CD4-positive, alpha-beta T cell treated with Interleukin-12 subunit alpha and Interleukin-12 subunit beta, for 1 hour (primary cell): Measurements from ENCODE around the gene KCNQ1OT1.

Experiments
- DNase-seq: peaks from one replicate; pipeline ENCODE4 v3.0.0-alpha.2; 2020

KCNQ1OT1 gene

DNA sequence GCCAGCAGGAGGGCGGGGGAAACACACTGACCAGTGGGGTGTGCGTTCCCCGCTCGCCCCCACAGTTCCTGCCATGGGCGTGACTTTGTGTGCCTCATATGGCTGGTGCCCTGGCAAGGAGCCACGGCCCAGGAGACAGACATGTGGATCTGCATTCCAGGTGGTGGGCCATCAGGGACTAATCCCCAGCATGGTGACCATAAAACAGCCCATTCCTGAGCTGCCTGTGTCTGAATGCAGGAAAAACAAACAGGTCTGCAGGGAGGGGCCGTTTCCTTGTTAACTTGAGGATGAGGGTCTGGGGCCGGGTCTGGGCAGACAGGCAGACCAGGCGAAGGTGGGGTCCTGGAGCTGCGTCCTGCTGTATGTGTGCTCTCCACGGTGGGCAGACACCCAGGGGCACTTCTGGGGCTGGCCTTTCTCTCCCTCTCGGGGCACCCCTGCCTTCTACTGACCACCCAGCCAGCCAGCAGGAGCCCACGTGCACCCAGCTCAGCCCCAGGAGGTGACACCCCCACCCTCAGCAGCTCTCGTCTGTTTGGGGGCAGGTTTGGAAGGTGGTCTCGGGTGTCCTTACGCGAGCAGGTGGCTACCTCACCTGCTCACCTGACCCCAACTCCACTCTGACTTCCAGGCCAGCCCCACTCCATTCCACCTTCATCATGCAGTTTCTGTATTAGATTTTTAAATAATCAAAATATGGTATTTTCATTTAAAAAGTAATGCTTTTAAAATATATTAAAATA is 120.3 kb downstream of the KCNQ1OT1 start:
- no peak for DNase-seq

DNA sequence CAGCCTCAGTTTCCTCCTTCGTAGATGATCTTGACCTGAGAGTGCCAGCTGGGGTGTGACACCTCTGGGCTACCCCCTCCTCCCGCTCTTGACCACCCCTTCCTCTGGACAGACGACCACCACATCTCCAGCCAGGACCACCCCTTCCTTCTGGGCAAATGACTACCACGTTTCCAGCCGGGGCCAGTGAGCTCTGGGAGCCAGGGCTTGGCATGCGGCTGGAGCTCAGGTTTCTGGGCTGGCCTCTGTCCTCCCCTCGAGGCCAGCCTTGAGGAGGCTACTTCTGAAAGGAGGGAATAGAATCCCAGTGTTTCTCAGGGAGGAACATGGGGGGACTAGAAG is 120.9 kb downstream of the KCNQ1OT1 start:
- no peak for DNase-seq

DNA sequence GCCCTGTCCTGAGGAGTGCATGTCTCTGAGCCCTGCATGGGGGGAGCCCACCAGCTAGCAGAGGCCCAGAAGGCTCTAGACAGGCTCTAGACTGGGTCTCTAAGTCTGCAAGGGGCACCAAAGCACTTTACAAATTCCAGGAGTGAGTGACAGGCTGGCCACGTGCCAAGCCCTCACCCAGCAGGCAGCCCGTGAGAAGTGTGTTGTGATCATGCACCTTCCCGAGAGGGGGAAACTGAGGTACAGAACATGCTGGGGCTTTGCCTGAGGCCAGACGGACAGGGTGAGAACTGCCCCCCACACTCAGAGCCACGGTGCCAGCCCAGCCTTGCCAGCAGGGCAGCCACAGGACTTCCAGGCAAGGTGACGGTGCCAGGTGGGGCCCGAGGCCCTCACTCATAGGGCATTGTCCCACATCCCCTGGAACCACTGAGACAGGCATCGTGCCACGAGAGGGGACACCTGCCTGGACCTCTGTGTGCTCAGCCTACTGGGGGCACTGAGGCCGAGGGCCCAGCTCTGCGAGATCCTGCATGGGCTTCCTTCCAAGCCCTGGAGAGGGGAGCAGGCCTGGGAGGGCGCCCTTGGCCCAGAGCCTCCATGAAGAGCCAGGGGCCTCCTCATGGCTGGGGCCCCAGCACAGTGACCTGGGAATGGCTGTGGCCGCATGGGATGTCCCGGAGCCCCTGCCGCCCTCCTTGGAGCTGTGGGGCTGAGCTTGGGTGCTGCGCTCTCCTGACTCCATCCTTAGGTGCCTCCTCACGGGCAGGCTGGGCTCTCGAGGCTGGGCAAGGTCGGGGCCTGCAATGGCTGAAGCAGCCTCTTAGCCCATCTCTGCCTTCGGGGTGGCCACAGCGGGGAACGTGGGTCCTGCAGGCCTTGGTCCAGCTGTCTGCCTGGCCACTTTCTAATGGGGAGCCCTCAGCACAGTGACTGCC is 121.5 kb downstream of the KCNQ1OT1 start:
- no peak for DNase-seq

DNA sequence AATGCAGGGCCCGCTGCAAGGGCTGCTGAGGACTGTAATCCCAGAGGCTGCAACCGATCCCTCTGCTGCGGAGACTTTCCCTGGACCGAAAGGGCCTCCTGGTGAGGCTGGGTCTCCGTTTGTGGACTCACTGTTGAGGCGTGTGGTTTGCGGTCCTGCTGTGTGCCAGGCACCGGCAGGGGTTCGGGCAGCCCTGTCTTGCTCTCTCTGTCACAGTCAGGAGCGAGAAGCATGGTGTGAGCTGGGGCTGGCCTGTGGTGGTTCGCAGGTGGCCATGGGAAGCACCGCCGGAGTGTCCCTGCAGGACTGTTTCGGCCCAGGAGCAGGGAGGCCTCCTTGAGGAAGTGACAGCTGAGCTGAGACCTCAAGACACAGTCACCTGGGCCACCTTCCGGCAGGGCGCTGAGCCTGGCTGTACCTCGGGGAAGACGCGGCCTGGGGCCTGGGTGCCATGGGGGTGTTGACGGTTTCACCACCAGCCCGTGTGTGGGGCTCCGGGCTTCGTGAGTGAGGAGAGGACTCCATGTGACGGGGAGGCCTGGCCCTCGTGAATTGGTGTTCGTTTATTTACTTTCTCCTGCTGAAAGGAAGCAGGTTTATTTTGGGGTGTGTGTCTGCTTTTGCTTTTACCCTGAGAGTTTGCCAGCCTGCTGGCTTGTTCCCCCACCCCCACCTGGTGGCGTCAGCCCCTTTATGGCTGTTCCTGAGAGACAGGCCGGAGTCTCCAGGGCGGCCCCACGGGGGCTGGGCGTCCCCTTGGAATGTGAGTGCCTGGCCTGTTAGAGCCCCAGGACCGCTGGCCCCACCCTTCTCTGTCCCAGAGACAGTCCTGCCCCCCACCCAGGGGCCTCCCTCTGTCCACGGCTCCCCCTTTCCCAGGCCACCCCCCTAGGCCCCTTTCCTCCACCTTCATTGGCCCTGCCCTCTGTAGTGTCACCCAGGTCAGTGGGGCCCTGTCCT is 122.5 kb downstream of the KCNQ1OT1 start:
- no peak for DNase-seq

DNA sequence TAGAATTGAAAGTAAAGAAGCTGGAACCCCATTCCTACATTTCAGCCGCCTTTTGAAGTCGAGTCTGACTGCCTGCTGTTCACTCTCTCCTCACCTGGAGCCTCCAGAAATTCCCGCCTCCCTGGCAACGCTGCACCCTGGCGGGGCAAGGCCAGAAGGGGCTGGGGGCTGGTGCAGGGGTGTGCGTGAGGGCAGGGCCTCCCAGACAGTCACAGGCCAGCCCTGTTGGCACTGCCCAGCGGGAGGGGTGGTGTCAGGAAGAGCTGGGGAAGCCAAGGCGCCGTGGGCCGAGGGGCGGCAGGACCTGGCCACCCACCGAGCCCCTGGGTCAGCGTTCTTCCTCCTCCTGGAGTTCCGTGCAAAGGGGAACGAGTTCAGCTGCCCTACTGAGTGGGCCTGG is 123.2 kb downstream of the KCNQ1OT1 start:
- DNase-seq: no peak

DNA sequence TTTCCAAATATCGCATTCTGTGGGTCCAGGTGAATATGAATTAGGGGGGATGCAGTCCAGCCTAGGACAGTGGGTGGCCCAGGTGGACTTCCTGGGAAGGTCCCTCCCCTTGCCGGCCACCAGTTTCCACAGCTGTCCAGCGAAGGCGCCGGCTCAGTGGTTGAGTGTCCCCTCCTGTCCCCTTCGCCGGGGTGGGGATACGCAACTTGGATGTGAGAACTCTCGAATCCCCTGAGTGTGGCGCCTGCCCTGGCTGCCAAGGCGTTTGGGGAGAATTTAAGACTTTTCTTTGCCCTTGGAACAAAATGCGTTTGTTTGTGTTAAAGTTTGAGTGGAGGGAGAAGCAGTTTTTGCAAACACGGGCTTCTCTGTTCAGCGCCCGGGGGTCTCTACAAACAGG is 123.7 kb downstream of the KCNQ1OT1 start:
- no peak for DNase-seq

DNA sequence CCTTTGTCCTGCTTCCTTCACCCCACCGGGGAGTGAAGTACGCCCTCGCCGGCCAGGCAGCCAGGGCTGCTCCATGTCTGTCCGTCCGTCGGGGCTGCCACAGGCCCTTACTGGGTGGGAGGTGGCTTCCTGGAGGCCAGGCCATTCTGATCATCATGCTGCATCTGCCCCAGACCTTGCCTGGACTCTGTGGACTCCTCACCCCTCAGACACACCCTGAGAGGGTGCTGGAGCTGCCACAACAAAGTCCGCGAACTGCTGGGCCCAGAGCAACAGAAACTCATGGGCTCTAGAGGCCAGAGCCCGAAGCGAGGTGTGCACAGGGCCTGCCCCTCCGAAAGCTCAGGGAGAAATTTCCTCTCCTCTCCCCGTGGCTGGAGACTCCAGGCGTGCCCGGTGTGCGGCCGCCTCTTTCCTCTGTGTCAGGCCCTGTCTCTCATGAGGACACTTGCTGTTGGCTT is 124.2 kb downstream of the KCNQ1OT1 start:
- no peak for DNase-seq

DNA sequence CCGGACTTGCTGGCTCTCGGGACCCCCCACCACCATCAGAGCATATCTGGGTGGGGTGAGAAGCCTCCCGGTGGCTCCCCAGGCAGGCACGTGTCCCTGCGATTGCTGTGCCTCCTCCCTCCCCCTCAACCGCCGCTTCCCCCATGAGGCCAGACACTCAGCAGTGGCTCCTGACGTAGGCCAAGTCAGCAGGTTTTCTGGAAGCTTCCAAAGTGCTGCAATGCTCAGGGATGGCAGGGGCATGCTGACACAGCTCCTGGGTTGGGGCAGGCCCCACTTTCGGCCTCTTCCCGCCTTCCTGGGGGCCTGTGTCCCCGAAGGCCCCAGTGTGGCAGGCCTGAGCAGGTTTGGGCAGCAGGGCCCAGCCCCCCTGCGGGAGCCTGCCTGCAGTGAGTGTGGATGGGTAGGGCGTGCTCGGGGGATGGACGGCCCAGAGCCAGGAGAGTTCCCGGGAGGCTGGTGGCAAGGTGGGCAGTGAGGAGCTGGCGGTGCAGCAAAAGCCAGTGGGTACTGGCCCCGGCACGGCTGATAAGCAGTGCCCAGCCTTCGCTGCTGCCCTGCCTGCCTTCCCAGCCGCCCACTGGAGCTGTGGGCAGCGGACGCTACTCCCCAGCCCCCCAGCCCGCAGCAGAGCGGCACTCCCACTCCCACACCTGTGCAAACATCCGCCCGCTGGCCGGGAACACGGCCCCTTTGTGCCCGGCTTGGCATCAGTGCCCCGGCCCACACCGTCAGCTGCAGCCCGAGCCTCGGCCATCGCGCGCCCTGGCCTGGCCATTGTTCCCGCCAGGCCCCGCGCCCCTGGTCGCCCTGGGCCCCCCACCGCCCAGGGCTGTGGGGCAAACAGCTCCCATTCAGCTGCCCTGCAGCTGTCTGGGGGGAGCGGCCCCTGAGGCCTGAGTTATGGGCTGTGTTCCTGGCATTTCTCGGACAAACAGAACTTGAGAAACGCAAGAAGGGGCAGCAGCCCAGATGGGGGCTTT is 125.0 kb downstream of the KCNQ1OT1 start:
- DNase-seq: no peak

DNA sequence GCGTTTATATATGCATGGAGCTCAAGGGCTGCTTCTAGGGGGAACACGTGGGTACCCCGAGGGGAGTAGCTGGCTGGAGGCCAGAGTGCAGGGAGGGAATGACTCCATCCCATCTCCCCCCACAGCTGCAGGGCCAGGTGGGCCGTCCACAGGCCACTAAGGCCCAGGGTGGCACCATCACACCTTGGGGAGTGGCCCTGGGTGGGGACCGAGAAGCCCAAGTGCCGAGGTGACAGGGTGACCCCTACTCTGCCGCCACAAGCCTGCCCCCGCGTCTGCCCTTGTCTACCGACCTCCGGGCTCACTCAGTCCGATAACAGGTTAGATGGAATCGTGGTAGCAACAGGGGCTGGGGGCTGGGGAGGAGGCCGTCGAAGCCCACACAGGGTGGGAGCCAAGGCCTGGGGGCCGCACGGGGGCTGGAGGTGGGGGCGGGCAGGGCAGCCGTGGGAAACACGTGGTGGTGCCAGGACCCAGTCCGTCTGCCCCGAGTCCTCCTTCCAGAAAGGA is 125.7 kb downstream of the KCNQ1OT1 start:
- no peak for DNase-seq

DNA sequence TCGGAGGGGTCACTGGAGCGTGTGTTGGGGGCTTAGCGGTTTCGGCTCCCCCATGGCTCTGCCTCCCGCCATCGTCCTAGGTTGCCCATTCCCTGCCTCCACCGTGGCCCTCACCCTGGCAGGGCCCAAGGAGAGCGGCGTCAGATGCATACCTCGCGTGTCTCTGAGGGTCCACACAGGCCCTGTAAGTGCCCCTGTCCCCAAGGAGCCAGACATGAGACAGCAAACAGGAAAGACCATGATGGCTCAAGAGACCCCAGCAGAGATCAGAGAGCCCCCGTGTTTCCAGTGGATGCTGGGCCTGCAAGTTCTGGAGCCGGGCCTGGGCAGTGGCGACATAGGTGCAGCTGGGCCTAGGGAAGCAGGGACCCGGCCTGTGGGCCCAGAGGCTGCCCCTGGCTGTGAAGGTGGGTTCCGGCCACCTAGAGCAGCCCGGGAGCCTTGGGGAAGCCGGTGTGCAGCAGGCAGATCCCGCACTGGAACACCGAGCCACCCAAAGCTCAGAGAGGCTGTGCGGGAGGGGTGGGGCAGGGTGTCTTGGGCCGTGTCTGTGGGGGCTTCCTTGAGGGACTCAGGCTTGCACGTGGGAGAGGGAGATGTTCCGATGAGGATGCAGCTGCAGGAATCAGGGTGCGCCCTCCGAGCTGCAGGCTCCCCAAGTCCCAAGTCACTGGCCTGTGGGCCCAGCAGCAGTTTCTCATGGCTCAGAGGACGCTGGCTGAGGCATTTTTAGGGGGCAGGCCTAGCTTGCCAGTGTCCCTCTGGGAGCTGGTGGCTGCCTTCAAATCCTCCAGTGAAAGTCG is 126.4 kb downstream of the KCNQ1OT1 start:
- no peak for DNase-seq

DNA sequence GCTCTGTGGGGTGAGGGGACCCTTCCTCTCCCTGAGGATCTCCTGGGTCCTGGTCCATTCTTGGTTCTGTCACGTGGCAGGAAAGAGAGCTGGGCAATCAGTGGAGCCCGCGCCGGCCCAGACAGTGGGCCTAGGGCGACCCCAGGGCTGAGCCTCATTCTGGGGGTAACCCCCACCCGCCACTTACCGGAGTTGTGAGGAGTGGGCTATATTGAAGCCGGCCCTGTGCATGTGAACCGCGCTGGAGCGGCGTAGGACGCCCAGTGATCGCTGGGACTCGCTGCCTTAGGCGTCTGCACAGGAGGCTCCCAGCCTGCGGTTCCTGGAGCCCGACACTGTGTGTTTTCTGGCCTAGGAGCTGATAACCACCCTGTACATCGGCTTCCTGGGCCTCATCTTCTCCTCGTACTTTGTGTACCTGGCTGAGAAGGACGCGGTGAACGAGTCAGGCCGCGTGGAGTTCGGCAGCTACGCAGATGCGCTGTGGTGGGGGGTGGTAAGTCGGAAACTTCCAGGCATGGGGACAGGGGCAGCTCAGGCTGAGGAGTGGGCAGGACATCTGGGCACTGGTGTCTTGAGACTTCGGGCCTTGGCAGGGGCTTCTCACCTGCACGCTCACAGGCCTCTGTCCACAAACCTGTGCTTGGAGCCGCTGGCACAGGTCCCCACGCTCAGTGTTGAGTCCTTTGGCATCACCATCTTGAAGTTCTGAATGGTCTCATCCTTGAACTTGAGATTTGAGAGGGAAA is 127.1 kb downstream of the KCNQ1OT1 start:
- DNase-seq: no peak

DNA sequence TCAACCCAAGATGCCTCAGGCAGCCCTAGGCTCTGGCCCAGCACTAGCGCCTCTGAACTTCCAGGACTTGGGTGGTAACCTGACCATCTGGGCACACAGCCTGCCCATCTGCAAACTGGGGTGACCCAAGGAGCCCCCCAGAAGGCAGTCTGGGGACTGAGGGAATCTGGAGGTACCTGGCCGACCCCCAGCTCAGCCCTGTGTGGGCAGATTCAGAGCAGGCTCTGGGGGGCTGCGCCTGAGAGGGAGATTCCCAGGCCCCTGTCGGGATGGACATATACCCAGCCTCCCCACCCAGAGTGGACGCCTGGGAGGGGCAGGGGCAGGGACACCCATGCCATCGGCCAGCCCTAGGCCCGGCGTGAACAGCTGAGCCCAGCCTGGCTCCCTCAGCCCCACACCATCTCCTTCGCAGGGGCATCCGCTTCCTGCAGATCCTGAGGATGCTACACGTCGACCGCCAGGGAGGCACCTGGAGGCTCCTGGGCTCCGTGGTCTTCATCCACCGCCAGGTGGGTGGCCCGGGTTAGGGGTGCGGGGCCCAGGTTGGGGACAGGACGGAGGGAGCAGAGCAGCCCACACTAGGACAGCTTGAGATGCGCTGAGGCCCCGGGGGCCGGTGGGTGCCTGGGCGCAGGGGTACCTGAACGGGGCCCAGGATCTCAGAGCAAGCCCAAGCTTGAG is 128.1 kb downstream of the KCNQ1OT1 start:
- DNase-seq: no peak

DNA sequence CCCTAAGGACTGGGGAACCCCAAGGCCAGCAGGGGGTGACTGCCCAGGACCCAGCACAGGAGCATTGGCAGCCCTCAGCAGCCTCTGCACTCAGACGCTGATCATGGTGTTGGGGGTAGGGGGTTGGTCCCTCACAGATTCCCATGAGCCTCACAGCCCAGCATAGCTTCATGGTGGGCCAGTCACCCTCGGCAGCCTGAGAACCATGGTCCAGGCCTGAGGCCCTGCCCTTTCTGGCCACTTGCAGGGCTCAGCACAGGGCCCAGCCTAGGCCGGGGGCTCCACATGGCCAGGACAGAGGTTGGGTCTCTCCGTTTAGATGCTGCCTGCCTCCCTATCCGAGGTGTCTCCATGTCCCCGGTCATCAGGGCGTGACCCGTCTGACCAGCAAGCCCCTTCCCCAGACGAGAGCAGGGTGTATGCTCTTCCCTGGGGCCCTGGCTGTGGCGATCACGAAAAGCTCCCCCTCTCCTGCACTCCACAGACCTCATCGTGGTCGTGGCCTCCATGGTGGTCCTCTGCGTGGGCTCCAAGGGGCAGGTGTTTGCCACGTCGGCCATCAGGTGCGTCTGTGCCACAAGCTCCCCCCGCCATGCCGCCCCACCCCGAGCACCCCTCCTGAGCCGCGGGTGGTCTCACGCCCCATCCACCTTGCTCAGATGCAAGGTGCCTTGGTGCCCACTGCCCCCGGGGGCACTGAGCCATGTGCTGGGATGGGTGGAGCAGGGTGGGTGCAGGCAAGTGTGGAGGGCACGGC is 128.8 kb downstream of the KCNQ1OT1 start:
- no peak for DNase-seq

DNA sequence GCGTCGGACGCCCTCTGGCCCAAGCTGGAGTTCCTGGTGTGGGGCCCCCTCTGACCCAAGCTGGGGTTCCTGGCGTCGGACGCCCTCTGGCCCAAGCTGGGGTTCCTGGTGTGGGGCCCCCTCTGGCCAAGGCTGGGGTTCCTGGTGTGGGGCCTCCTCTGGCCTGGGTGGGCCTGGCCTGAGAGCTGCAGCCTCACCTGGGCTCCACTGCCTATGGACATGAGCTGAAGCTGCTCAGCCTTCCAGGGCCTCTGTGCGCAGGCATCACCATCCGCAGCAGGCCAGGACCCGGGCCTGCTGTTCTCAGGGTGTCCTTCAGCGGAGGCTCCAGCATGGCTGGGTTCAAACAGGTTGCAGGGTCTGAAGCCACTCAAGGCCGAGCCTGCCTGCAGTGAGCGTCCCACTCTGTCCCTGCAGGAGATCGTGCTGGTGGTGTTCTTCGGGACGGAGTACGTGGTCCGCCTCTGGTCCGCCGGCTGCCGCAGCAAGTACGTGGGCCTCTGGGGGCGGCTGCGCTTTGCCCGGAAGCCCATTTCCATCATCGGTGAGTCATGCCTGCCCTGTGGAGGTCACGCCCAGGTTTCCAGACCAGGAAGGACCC is 129.5 kb downstream of the KCNQ1OT1 start:
- no peak for DNase-seq

DNA sequence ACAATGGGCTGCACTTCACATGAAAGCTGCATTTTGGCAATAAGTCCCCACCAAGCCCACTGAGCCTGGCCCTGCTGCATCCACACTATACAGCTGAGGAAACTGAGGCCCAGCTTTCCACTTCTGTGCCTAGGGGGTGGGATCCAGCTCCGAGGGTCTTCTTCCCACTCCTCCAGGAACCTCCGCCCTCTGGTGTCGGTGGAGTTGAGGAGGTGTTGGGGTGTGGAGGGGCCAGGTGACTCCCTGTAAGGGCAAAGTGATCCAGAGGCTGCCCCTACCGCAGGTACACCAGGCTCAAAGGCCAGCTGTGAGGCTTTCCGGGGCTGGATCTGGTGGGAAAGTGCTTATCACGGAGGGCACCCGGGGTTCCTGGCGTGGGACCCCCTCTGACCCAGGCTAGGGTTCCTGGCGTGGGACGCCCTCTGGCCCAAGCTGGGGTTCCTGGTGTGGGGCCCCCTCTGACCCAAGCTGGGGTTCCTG is 130.0 kb downstream of the KCNQ1OT1 start:
- no peak for DNase-seq

DNA sequence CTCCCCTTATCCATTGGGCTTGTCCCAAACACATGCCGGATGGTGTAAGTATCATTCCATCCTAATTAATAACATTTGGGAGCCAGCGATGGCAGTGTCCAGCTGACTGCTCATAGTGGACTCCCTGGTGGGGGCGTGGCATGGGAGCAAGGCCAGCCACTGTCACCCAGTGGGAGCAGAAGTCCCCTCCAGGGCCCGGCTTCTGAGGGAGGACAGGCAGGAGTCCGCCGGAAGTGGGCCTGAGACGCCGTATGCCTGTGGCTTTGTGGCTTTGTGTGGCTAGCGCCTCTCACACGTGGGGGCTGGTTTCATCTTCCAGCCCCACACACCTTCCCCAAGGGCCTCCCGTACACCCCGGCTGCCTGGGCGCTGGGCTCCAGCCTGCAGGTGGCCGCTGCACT is 130.5 kb downstream of the KCNQ1OT1 start:
- DNase-seq: no peak

DNA sequence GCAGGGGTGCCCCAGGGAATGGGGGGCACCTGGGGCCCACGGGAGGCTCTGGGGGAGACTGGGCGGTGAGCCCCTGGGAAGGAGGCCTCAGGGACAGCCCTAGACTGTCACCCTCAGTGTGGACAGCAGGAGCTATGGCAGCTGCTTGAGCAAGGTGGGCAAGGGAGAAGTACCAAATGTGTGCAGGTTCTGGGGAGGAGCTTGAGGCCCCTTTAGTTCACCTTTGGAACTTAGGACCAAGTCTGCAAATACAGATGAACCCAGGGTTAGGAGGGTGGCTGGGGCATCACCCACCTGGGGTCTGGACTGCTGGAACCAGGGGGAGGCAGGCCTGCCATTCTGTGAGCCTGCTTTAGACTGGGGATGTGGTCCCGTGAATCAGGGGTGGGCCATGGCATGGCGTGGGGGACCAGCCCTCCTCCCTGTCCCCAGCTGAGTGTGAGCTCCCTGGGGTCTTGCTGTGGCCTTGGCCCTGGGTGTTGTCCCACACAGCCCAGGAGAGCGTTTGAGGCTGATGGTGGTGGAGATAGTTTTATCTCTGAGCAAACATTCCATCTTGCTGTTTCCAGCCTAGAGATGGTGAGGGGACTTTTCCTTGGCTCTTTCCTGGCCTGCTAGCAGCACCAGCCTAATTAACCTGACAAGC is 132.6 kb downstream of the KCNQ1OT1 start:
- DNase-seq: no peak
